ENCODE data around the gene CACHD1. TPM values are rescaled to one million over a fixed set of nuclear protein-coding genes. Genes with fewer than 3 reads are reported as not detected.

CACHD1 gene
- total and polyA plus RNA-seq, 2 of the 4 experiments (the other 2 are of a cell fraction) = 2.9 to 5.9 TPM

DNA sequence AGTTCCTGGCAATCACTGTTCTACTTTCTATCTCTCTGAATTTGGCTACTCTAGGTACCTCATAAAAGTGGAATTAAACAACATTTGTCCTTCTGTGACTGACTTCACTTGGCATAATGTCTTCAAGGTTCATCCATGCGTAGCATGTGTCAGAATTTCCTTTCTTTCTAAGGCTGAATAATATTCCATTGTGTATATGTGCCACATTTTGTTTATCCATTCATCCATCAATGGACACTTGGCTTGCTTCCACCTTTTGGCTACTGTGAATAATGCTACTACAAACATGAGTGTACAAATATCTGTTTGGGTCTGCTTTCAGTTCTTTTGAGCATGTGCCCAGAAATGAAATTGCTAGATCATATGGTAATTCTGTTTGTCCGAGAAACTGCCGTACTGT, 14.7 kb downstream of the CACHD1 start:
- Histone ChIP-seq H2BK5ac (ENCODE audit: low read depth, low read length, poor library complexity, severe bottlenecking) (no peak overlapping the region), H3K23ac (ENCODE audit: low read depth, low read length) (no peak overlapping the region), H3K9me3 (ENCODE audit: control insufficient read depth, insufficient read depth, low read length) (no peaks in the 10 kb centered on the region), H3K4me3 (ENCODE audit: insufficient read depth, low read depth, low read length) (no peak overlapping the region), H2BK120ac (ENCODE audit: low read depth, low read length) (no peak overlapping the region), H2AK5ac (ENCODE audit: low read depth, low read length) (no peak overlapping the region), H3K18ac (ENCODE audit: low read depth, low read length) (no peak overlapping the region), H2AK9ac (replicated peaks; ENCODE audit: low read depth, low read length, poor library complexity) (no peak overlapping the region), H2BK15ac (ENCODE audit: low read depth, low read length) (no peak overlapping the region), H2BK20ac (ENCODE audit: low read depth, low read length) (no peak overlapping the region), H2AFZ (replicated peaks; ENCODE audit: low read length, poor library complexity) (no peak overlapping the region), H3K4me1 (ENCODE audit: control insufficient read depth, insufficient read depth, low read length) (no peaks in the 10 kb centered on the region), H4K8ac (ENCODE audit: low read depth in 2 of 2, low read length in 2 of 2) (no peak overlapping the region), H3K4me2 (ENCODE audit: low read depth, low read length) (no peak overlapping the region), H3K27me3 (ENCODE audit: control insufficient read depth, insufficient read depth, low read length) (no peaks in the 10 kb centered on the region; the same call in 1 of the 2 replicates), H3K27ac (ENCODE audit: insufficient read depth, low read length) (no peak overlapping the region), H4K91ac (ENCODE audit: insufficient read depth, low read depth, low read length) (no peak overlapping the region), H3K4ac (ENCODE audit: low read depth, low read length) (no peak overlapping the region), H3K36me3 (ENCODE audit: control insufficient read depth, insufficient read depth, low read length) (no peaks in the 10 kb centered on the region), H3K79me1 (ENCODE audit: low read depth in 1 of 2, low read length in 2 of 2) (0 out of 4 replicates have a peak, but pooled peaks cover 0 to 3% of the 10 kb centered on the region in 2 experiments), H3K14ac (replicated peaks; ENCODE audit: low read depth, low read length) (no peak overlapping the region), H3K9me1 (ENCODE audit: insufficient read depth, low read length) (no peaks in the 10 kb centered on the region), H3K56ac (ENCODE audit: extremely low read depth, insufficient read depth, low read length) (no peak overlapping the region), H4K20me1 (ENCODE audit: insufficient read depth, low read length) (0 out of 2 replicates have a peak, but pooled peaks cover 3% of the 10 kb centered on the region), H3K9ac (ENCODE audit: low read depth, low read length) (no peak overlapping the region), H4K5ac (ENCODE audit: low read depth, low read length) (no peak overlapping the region)
- in situ Hi-C loops (cut with MboI; ENCODE audit: low sequenced_read_pairs) (no loop called here), intact Hi-C loops (cut with micrococcal nuclease) (no loop called here), dilution Hi-C loops (cut with HindIII; ENCODE audit: low sequenced_read_pairs, unreplicated experiment) (no loop called here)
- POLR2A ChIA-PET (ENCODE audit: unreplicated experiment) = no interaction called here
- BruUV-seq (replicated peaks) = no TSS peak
- no peak for DNase-seq
- ATAC-seq (ENCODE audit: low read depth) = no peak
- CTCF ChIA-PET = no interaction called here
- no peak for TF ChIP-seq MAFK (IDR thresholded peaks at IDR 0.05; ENCODE audit: low read depth, low read length)
- no peak for TF ChIP-seq RAD21 (IDR thresholded peaks at IDR 0.05; ENCODE audit: low read length)
- no peak for TF ChIP-seq MAZ (IDR thresholded peaks at IDR 0.05; ENCODE audit: borderline replicate concordance, low read depth, low read length)
- TF ChIP-seq MXI1 (IDR thresholded peaks at IDR 0.05; ENCODE audit: borderline replicate concordance, low read depth, low read length) = no peak
- no peak for TF ChIP-seq BHLHE40 (IDR thresholded peaks at IDR 0.05; ENCODE audit: low read depth, low read length)
- TF ChIP-seq ELK1 (IDR thresholded peaks at IDR 0.05; ENCODE audit: borderline replicate concordance, low read depth, low read length) = no peak
- no peak for TF ChIP-seq CHD1 (IDR thresholded peaks at IDR 0.05; ENCODE audit: low read depth, low read length)
- no CpG with 5 or more reads among the region's 3 CpGs for WGBS, 2 experiments (ENCODE audit: extremely low coverage in 2 of 2, insufficient read length in 1 of 2)
